Left lung (tissue), 10 donors: ENCODE data around the gene TOX2. TPM values are rescaled to one million over a fixed set of nuclear protein-coding genes. Genes with fewer than 3 reads are reported as not detected.

Source experiments
- ATAC-seq: fragments of 200-7000 bp; cut with Tn5 transposase; one replicate; pipeline ENCODE4 v1.9.1; 2020; ENCODE audit warnings: moderate library complexity
- DNase-seq, 4 donors: peaks; one replicate each; pipeline ENCODE4 v3.0.0-alpha.2; 2013 to 2020
- H3K27ac ChIP-seq, 2 donors: fragments of 200-600 bp; sonication (generic) in 1 of 2; one replicate each; pipeline versions ENCODE4 v1.5.0 to v1.8.0; 2020 to 2021
- H3K27me3 ChIP-seq, 2 donors: fragments of 200-600 bp; sonication (generic) in 1 of 2; one replicate each; pipeline versions ENCODE4 v1.5.0 to v1.8.0; 2020 to 2021
- H3K36me3 ChIP-seq, 2 donors: fragments of 200-600 bp; sonication (generic) in 1 of 2; one replicate each; pipeline versions ENCODE4 v1.5.0 to v1.8.0; 2020 to 2021
- H3K4me1 ChIP-seq, 2 donors: fragments of 200-600 bp; one replicate each; pipeline ENCODE4 v1.8.0; 2021
- H3K4me3 ChIP-seq, 2 donors: fragments of 200-600 bp; sonication (generic) in 1 of 2; one replicate each; pipeline versions ENCODE4 v1.5.0 to v1.8.0; 2020 to 2021; ENCODE audit warnings: mild to moderate bottlenecking in 1 of 2
- H3K9me3 ChIP-seq, 2 donors: fragments of 200-600 bp; sonication (generic) in 1 of 2; one replicate each; pipeline versions ENCODE4 v1.5.0 to v1.8.0; 2020 to 2021
- intact Hi-C, 2 donors: fragments of 100-400 bp; cut with DNase I; formaldehyde crosslinking; loops; one replicate each; pipeline versions ENCODE4 v1.11.2 to v1.14.2; 2022
- polyA plus RNA-seq, 6 donors: library from polyadenylated mRNA; unstranded; fragments of 120-200 nt; gene quantifications; one replicate each; pipeline ENCODE4 v1.2.1, GENCODE V29; 2013; ENCODE audit not compliant: insufficient read length in 6 of 6
- total RNA-seq, 2 donors: library from RNA; stranded (reverse); fragmentation: NEBNext Ultra II Directional; extraction: Animal tissue kit (Norgen Biotek cat#: 25700); gene quantifications; one replicate each; pipeline ENCODE4 v1.2.1, GENCODE V29; 2021
- TF ChIP-seq, protein P1 (sequence below), 2 donors: fragments of 200-600 bp; sonication (generic) in 1 of 2; IDR thresholded peaks; one replicate each; pipeline versions ENCODE4 v1.5.0 to v1.8.0; 2021; ENCODE audit warnings: antibody characterized with exemption in 2 of 2
- donor health status: DM: no; HTN: yes; CAD: no.
- donor health status: DM: no; HTN: no; CAD: no.

The TOX2 gene
- total and polyA plus RNA-seq, 8 donors, result 14.5 to 61.1 (median 41.3) TPM

GRCh38 chr20:43971267-43971666 is 56.6 kb downstream of the TOX2 start:
- no peak for DNase-seq
- H3K4me3 ChIP-seq, result no peak overlapping the region
- ATAC-seq, result no peak
- no peaks in the 10 kb centered on the region for H3K27me3 ChIP-seq
- peaks cover 0 to under 1% of the 10 kb centered on the region in 2 donors for H3K4me1 ChIP-seq
- intact Hi-C loops, result no loop called here
- H3K27ac ChIP-seq, result no peak overlapping the region
- no peaks in the 10 kb centered on the region for H3K9me3 ChIP-seq
- H3K36me3 ChIP-seq, result peaks cover 0 to 2% of the 10 kb centered on the region in 2 donors
- TF ChIP-seq, protein P1, sequence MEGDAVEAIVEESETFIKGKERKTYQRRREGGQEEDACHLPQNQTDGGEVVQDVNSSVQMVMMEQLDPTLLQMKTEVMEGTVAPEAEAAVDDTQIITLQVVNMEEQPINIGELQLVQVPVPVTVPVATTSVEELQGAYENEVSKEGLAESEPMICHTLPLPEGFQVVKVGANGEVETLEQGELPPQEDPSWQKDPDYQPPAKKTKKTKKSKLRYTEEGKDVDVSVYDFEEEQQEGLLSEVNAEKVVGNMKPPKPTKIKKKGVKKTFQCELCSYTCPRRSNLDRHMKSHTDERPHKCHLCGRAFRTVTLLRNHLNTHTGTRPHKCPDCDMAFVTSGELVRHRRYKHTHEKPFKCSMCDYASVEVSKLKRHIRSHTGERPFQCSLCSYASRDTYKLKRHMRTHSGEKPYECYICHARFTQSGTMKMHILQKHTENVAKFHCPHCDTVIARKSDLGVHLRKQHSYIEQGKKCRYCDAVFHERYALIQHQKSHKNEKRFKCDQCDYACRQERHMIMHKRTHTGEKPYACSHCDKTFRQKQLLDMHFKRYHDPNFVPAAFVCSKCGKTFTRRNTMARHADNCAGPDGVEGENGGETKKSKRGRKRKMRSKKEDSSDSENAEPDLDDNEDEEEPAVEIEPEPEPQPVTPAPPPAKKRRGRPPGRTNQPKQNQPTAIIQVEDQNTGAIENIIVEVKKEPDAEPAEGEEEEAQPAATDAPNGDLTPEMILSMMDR (IDR thresholded peaks at IDR 0.05), result no peak

DNA sequence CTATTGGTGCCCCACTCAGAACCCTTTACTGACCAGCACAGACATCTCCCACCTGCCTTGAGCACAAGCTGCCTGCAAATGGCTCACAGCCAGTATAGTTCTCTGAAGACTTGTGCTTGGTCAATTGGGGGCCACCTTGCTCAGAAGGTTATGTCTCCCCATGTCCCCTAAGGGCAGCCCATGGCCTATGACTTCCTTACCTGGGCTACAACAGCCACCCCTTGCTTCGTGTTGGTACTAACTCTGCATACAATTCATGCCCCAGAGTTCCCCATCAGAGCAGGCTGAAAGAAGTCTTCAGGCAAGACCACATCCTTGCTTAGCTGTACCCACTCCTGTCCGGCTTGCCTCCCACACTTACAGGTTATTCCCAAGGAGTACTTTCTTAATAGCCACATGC is 57.4 kb downstream of the TOX2 start:
- intact Hi-C loops, result no loop called here
- TF ChIP-seq, protein P1 (IDR thresholded peaks at IDR 0.05), result no peak

DNA sequence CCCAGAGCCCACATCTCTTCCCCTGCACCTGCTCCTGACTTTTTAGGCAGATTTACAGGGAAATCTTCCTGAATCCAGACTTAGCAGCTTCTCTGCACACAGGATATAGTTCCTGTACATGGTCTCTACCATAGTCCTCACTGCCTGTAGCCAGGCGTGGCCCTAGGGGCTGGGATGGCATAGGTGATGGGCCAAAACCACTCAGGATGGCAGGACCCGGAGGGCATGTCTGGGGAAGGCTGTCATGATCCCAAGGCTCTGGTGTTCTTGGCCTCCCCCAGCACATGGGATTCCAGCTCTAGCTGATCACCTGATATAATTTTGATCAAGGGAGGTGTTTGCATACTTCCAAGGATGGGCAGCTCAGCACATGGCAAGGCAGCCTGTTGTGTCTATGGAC is 58.0 kb downstream of the TOX2 start:
- TF ChIP-seq, protein P1 (IDR thresholded peaks at IDR 0.05), result no peak
- intact Hi-C loops, result no loop called here
- no peak overlapping the region for H3K27ac ChIP-seq
- H3K4me1 ChIP-seq, result peaks cover 0 to 6% of the 10 kb centered on the region in 2 donors
- H3K4me3 ChIP-seq, result no peak overlapping the region
- peaks cover 0 to 2% of the 10 kb centered on the region in 2 donors for H3K36me3 ChIP-seq
- no peaks in the 10 kb centered on the region for H3K9me3 ChIP-seq
- ATAC-seq (no peak), DNase-seq (no peak)
- H3K27me3 ChIP-seq, result peaks cover 0 to 3% of the 10 kb centered on the region in 2 donors

More for the DNA sequence above, 57.4 kb downstream of the TOX2 start:
- Histone ChIP-seq H3K36me3 (peaks cover 0 to 2% of the 10 kb centered on the region in 2 donors), H3K27ac (no peak overlapping the region), H3K4me1 (peaks cover 0 to 6% of the 10 kb centered on the region in 2 donors), H3K4me3 (no peak overlapping the region), H3K27me3 (no peaks in the 10 kb centered on the region), H3K9me3 (no peaks in the 10 kb centered on the region)
- no peak for ATAC-seq
- no peak for DNase-seq

- peaks cover 0 to 2% of the 10 kb centered on the region in 2 donors for H3K36me3 ChIP-seq
- intact Hi-C loops, result no loop called here
- no peak for DNase-seq
- no peak for ATAC-seq
- H3K4me3 ChIP-seq, result no peak overlapping the region
- H3K27me3 ChIP-seq, result peaks cover 0 to 6% of the 10 kb centered on the region in 2 donors
- TF ChIP-seq, protein P1 (IDR thresholded peaks at IDR 0.05), result no peak
- H3K9me3 ChIP-seq, result no peaks in the 10 kb centered on the region
- H3K4me1 ChIP-seq, result peaks cover 0 to 6% of the 10 kb centered on the region in 2 donors
- H3K27ac ChIP-seq, result no peak overlapping the region
Measured at GRCh38 chr20:43973231-43973630, 58.6 kb downstream of the TOX2 start.

DNA sequence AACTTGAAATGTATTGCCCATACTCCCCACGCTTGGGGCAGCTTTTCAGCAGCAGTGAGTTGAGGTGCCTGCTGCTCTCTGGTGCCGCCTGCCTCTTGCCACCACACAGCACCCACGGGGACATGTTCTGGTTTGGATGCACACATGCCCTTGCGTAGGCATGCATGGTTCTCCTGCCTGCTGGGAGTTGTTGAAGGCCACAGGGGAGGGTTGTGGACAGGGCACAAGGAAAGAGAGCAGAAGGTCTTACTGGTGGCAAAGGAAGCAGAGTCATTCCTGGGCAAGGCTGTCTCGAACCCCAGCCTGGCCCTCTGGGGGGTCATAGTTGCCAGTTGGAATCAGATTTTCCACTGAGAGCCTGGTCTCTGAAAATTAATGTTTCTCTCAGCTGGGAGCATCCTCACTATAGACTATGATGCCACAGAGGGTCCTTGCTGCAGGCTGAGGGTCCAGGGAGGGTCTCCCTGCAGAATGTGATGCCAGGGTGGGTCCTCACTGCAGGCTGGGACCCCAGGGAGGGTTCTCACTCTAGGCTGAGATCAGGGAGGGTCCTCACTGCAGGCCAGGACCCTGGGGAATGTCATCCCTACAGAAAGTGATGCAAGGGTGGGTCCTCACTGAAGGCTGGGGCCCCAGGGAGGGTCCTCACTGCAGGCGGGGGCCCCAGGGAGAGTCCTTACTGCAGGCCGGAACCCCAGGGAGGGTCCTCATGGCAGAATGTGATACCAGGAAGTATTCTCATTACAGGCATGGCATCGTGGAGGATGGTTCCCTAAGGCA is 59.2 kb downstream of the TOX2 start:
- no peak overlapping the region for H3K27ac ChIP-seq
- no peak for DNase-seq
- peaks cover 0 to 2% of the 10 kb centered on the region in 2 donors for H3K36me3 ChIP-seq
- no peaks in the 10 kb centered on the region for H3K9me3 ChIP-seq
- no peak for ATAC-seq
- TF ChIP-seq, protein P1 (IDR thresholded peaks at IDR 0.05), result no peak
- intact Hi-C loops, result no loop called here
- no peak overlapping the region for H3K4me3 ChIP-seq
- peaks cover 0 to 6% of the 10 kb centered on the region in 2 donors for H3K27me3 ChIP-seq
- H3K4me1 ChIP-seq, result peaks cover 0 to 6% of the 10 kb centered on the region in 2 donors
